ENCODE data around the gene SENP3.

- no peak for TF ChIP-seq CTCF (IDR thresholded peaks at IDR 0.05; ENCODE audit: low read length)
- TF ChIP-seq EZH2 (optimal IDR thresholded peaks at IDR 0.05; ENCODE audit: low read depth, low read length) = no peak
Observed at GRCh38 chr17:7562208-7562605, 488 bp downstream of the SENP3 start.
